Thyroid gland (tissue), 4 donors: ENCODE measurements around the gene UPP1. TPM values are rescaled to one million over a fixed set of nuclear protein-coding genes. Genes with fewer than 3 reads are reported as not detected.

Experiments used
- DNase-seq, 2 donors: peaks; one replicate each; pipeline ENCODE4 v3.0.0-alpha.2; 2019
- H3K27ac ChIP-seq, 3 donors: fragments of 200-600 bp; sonication (generic); 1 replicate in 2 of 3; 2 replicates in 1 of 3; pipeline ENCODE4 v1.5.1; 2016 to 2019; ENCODE audit warnings: mild to moderate bottlenecking in 1 of 3, moderate library complexity in 1 of 3
- H3K27me3 ChIP-seq: fragments of 200-600 bp; sonication (generic); one replicate; pipeline ENCODE4 v1.5.1; 2019
- H3K36me3 ChIP-seq, 2 donors: fragments of 200-600 bp; sonication (generic); one replicate each; pipeline ENCODE4 v1.5.1; 2016 to 2019
- H3K4me1 ChIP-seq, 2 donors: fragments of 200-600 bp; sonication (generic); one replicate each; pipeline ENCODE4 v1.5.1; 2017 to 2019
- H3K4me3 ChIP-seq, 3 donors: fragments of 200-600 bp; sonication (generic); replicated peaks in 1 of 3; 1 replicate in 2 of 3; 2 replicates in 1 of 3; pipeline ENCODE4 v1.5.1; 2016; ENCODE audit warnings: mild to moderate bottlenecking in 1 of 3
- H3K9me3 ChIP-seq: fragments of 200-600 bp; sonication (generic); one replicate; pipeline ENCODE4 v1.5.1; 2017
- POLR2A ChIP-seq, 2 donors: fragments of 450-650 bp; IDR thresholded peaks; one replicate each; pipeline ENCODE4 v1.6.1; 2017; ENCODE audit warnings: antibody characterized with exemption in 2 of 2, mild to moderate bottlenecking in 2 of 2, moderate library complexity in 1 of 2
- WGBS, 2 donors: methylation state at CpG; one replicate each; pipeline ENCODE4 v1.1.5; 2017; 5-methylcytosine and 5-hydroxymethylcytosine counted together
- intact Hi-C: fragments of 100-400 bp; cut with DNase I; formaldehyde crosslinking; loops from one replicate; pipeline ENCODE4 v1.15.1; 2023
- total RNA-seq, 4 donors: library from RNA; depleted of rRNA; stranded (reverse); fragments of >200 nt; gene quantifications; one replicate each; pipeline ENCODE4 v1.2.3, GENCODE V29; 2016
- TF ChIP-seq, protein P1 (sequence below), 6 experiments: fragments of 200-600 bp in 3 of 6; fragments of 450-650 bp in 3 of 6; sonication (generic) in 3 of 6; IDR thresholded peaks; one replicate each; pipeline ENCODE4 v1.5.1; 2016 to 2019; ENCODE audit warnings: antibody characterized with exemption in 6 of 6, mild to moderate bottlenecking in 2 of 6, inconsistent platforms in 1 of 6, moderate library complexity in 1 of 6

UPP1 gene
- total RNA-seq, 4 donors from 2014 or later, result 11.3 to 16.9 (median 15.0) TPM

DNA sequence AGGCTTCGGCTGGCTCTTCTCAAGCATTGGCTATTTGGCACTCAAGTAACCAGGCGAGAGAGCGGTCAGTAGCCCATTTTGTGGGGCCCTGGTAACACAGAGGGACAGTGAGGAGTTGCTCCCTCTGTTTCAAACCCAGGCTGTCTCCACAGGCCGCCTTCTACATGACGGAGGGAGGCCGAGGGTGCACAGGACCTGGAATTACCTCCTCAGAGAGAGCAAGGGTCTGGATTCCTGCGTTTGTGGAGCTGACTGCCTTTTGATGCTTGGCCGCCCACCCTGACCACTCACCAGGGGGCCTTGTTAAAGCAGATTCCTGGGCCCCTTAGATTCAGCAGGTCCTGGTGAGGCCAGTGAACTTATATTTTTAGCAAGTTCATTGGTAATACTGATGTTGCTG is 12.3 kb downstream of the UPP1 start:
- Histone ChIP-seq H3K27ac (no peak overlapping the region), H3K9me3 (no peaks in the 10 kb centered on the region), H3K4me1 (no peaks in the 10 kb centered on the region), H3K36me3 (peaks cover 30 to 32% of the 10 kb centered on the region in 2 donors), H3K4me3 (no peak overlapping the region), H3K27me3 (no peaks in the 10 kb centered on the region)
- intact Hi-C loops, result loop anchor here (10.0 kb wide), 1 partner anchor 67 kb away; the partner anchor contains the start of gene C7orf57
- DNase-seq, result no peak
- WGBS, 2 donors, result 84 to 91% methylated on average over 5 to 8 of the region's 8 CpGs
- no peak for TF ChIP-seq POLR2A (IDR thresholded peaks at IDR 0.05)

DNA sequence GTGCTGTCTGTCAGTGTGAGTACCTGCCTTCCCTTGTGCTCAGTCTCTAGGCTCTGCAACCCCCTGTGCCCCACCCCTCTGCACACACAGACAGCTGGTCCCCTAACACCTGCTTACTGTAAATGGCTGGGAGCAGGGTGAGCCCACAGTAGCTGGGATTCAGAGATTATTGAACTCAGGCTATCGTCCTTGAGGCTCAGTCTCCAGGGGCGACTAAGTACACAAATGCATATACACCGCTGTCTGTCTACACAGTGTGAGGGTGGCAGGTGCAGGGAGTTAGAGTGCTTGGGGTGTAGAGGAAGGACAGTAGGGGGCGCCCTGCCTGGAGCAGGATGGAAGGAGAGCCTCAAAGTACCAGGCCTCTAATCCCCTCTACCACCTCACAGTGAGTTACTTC is 12.9 kb downstream of the UPP1 start:
- Histone ChIP-seq H3K27me3 (no peaks in the 10 kb centered on the region), H3K36me3 (peaks cover 32 to 36% of the 10 kb centered on the region in 2 donors), H3K27ac (no peak overlapping the region), H3K4me3 (no peak overlapping the region), H3K9me3 (no peaks in the 10 kb centered on the region), H3K4me1 (no peaks in the 10 kb centered on the region)
- 70 to 81% methylated on average over 2 to 4 of the region's 4 CpGs for WGBS, 2 donors
- intact Hi-C loops, result loop anchor here (10.0 kb wide), 1 partner anchor 67 kb away; the partner anchor contains the start of gene C7orf57
- TF ChIP-seq, protein P1, sequence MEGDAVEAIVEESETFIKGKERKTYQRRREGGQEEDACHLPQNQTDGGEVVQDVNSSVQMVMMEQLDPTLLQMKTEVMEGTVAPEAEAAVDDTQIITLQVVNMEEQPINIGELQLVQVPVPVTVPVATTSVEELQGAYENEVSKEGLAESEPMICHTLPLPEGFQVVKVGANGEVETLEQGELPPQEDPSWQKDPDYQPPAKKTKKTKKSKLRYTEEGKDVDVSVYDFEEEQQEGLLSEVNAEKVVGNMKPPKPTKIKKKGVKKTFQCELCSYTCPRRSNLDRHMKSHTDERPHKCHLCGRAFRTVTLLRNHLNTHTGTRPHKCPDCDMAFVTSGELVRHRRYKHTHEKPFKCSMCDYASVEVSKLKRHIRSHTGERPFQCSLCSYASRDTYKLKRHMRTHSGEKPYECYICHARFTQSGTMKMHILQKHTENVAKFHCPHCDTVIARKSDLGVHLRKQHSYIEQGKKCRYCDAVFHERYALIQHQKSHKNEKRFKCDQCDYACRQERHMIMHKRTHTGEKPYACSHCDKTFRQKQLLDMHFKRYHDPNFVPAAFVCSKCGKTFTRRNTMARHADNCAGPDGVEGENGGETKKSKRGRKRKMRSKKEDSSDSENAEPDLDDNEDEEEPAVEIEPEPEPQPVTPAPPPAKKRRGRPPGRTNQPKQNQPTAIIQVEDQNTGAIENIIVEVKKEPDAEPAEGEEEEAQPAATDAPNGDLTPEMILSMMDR (IDR thresholded peaks at IDR 0.05), result peak in 1 of 6 experiments; percentile 7
- no peak for TF ChIP-seq POLR2A (IDR thresholded peaks at IDR 0.05)
- DNase-seq, result no peak

DNA sequence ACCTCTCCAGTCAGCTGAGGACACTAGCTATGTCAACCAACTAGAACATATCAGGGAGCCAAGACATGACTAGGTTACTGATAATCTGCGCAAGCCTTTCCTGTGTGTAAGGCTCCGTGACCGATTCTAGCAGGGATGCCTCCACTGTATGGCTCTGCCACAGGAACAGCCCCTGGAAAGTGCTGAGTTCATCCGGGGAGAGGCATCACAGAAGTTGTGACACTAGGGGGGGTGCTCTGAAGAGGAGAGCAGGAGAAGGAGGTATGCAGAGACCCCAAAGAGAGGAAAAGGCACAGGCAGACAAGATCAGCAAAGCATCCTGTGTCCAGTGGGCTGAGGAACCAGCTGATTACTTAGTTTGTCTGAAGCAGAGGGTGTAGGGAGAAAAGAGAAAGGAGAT is 13.5 kb downstream of the UPP1 start:
- 94 to 99% methylated on average over 4 of the region's 4 CpGs for WGBS, 2 donors
- no peak overlapping the region for H3K27ac ChIP-seq

DNA sequence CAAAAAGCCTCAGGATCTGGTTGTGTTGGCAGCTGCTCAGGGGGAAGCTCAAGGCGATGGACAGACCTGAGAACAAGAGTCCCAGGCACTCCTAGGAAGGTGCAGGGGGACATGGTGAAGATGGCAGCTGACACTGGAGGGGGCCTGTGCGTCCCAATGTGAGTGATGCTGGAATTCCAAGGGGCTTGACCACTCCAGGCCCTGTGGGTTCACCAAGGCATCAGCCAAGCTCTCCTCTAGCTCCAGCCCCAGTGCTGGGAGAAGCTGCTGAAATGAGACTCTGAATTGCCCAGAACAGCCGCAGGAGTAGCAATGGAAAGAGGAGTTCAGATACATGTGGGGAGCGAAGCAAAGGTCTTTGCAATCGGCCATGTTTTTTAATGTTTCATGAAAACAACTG is 16.0 kb downstream of the UPP1 start:
- Histone ChIP-seq H3K36me3 (peaks cover 41 to 49% of the 10 kb centered on the region in 2 donors), H3K9me3 (no peaks in the 10 kb centered on the region), H3K27me3 (no peaks in the 10 kb centered on the region), H3K27ac (no peak overlapping the region), H3K4me3 (no peak overlapping the region), H3K4me1 (no peaks in the 10 kb centered on the region)
- DNase-seq, result no peak
- WGBS, 2 donors, result 92 to 96% methylated on average over 5 of the region's 5 CpGs
- intact Hi-C loops, result loop anchor here (10.0 kb wide), 1 partner anchor 70 kb away; the partner anchor contains the start of gene C7orf57
- TF ChIP-seq POLR2A (IDR thresholded peaks at IDR 0.05), result no peak
- TF ChIP-seq, protein P1 (IDR thresholded peaks at IDR 0.05), result no peak

More for the DNA sequence above, 13.5 kb downstream of the UPP1 start:
- H3K4me1 ChIP-seq, result no peaks in the 10 kb centered on the region
- H3K4me3 ChIP-seq, result no peak overlapping the region
- H3K9me3 ChIP-seq, result no peaks in the 10 kb centered on the region
- TF ChIP-seq, protein P1 (IDR thresholded peaks at IDR 0.05), result no peak
- DNase-seq, result no peak
- H3K36me3 ChIP-seq, result peaks cover 38 to 41% of the 10 kb centered on the region in 2 donors
- intact Hi-C loops, result loop anchor here (10.0 kb wide), 1 partner anchor 68 kb away; the partner anchor contains the start of gene C7orf57
- H3K27me3 ChIP-seq, result no peaks in the 10 kb centered on the region

DNA sequence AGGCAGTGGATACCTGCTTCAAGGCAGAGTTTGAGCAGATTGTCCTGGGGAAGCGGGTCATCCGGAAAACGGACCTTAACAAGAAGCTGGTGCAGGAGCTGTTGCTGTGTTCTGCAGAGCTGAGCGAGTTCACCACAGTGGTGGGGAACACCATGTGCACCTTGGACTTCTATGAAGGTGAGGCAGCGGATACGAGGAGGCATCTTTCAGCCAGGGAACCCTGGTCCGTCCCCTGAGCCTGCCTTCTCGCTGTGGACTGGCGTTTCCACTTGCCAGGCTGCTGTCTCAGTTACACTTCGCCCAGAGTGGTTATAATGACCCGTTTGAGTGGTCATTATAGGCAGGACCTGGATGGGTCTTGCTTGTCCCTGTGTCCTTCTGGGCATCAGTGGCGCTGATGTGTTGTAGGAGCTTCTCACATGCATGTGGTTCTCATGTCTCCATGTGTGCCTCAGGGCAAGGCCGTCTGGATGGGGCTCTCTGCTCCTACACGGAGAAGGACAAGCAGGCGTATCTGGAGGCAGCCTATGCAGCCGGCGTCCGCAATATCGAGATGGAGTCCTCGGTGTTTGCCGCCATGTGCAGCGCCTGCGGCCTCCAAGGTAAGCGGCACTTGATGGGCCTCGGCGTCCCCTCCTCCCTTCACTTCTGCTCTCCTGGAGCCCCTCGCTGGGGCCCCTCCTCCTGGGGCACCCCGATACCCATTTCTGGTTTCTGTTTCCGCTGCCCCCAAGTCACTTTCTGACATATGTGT is 18.0 kb downstream of the UPP1 start:
- no peak for DNase-seq
- no peak for TF ChIP-seq POLR2A (IDR thresholded peaks at IDR 0.05)
- TF ChIP-seq, protein P1 (IDR thresholded peaks at IDR 0.05), result no peak
- Histone ChIP-seq H3K9me3 (no peaks in the 10 kb centered on the region), H3K27ac (no peak overlapping the region), H3K4me3 (no peak overlapping the region), H3K36me3 (peaks cover 39 to 41% of the 10 kb centered on the region in 2 donors), H3K4me1 (no peaks in the 10 kb centered on the region), H3K27me3 (no peaks in the 10 kb centered on the region)
- intact Hi-C loops, result loop anchor here (10.0 kb wide), 1 partner anchor 72 kb away; the partner anchor contains the start of gene C7orf57
- WGBS, 2 donors, result 95 to 96% methylated on average over 26 of the region's 29 CpGs
